Coronary artery (tissue), 2 donors: ENCODE results near the gene HES1.

Experiments used
- DNase-seq: peaks from one replicate; pipeline ENCODE4 v3.0.0-alpha.2; 2017; ENCODE audit warnings: low spot score
- H3K27ac ChIP-seq, 2 donors: fragments of 200-600 bp; sonication (generic); one replicate each; pipeline ENCODE4 v1.5.1; 2016 to 2019
- H3K4me3 ChIP-seq: fragments of 200-600 bp; sonication (generic); 2 replicates; pipeline ENCODE4 v1.5.1; 2016; ENCODE audit warnings: mild to moderate bottlenecking, moderate library complexity
- CTCF ChIP-seq: fragments of 200-600 bp; sonication (generic); IDR thresholded peaks from one replicate; pipeline ENCODE4 v1.5.1; 2019; ENCODE audit warnings: antibody characterized with exemption

The HES1 gene

GRCh38 chr3:194120789-194121770 is 14.9 kb upstream of the HES1 start:
- no peak for TF ChIP-seq CTCF
- Histone ChIP-seq H3K27ac (no peak overlapping the region), H3K4me3 (no peak overlapping the region)
- DNase-seq: no peak

GRCh38 chr3:194121891-194122631 is 13.9 kb upstream of the HES1 start:
- TF ChIP-seq CTCF: no peak
- DNase-seq: no peak
- Histone ChIP-seq H3K27ac (no peak overlapping the region), H3K4me3 (no peak overlapping the region)

- Histone ChIP-seq H3K4me3 (no peak overlapping the region), H3K27ac (no peak overlapping the region)
- TF ChIP-seq CTCF: no peak
- DNase-seq: no peak
Observed at GRCh38 chr3:194123726-194124125, 12.2 kb upstream of the HES1 start.

GRCh38 chr3:194124193-194124592 is 11.8 kb upstream of the HES1 start:
- no peak for TF ChIP-seq CTCF
- no peak overlapping the region for H3K4me3 ChIP-seq

GRCh38 chr3:194125442-194125841 is 10.5 kb upstream of the HES1 start:
- no peak for TF ChIP-seq CTCF
- DNase-seq: no peak
- Histone ChIP-seq H3K27ac (no peak overlapping the region), H3K4me3 (no peak overlapping the region)

More at GRCh38 chr3:194124193-194124592, 11.8 kb upstream of the HES1 start:
- no peak for DNase-seq
- no peak overlapping the region for H3K27ac ChIP-seq

GRCh38 chr3:194126790-194127189 is 9.2 kb upstream of the HES1 start:
- no peak for TF ChIP-seq CTCF
- H3K27ac ChIP-seq: no peak overlapping the region
- DNase-seq: no peak
- no peak overlapping the region for H3K4me3 ChIP-seq
